Measurements from ENCODE around the gene MORF4L2. TPM values are rescaled to one million over a fixed set of nuclear protein-coding genes. Genes with fewer than 3 reads are reported as not detected.

The MORF4L2 gene
- 769 and 841 TPM in 2 replicates for total RNA-seq
- polyA plus RNA-seq (2012), result 424 TPM

GRCh38 chrX:103686199-103687072, at the start of gene MORF4L2:
Gene MORF4L2, minus strand, starts transcription at chrX:103686699. Its CDS starts 9,672 bp downstream, at chrX:103677027.
- peak; percentile 97 for DNase-seq (ENCODE audit: low read depth)

GRCh38 chrX:103734125-103734760, 47.7 kb upstream of the MORF4L2 start:
- DNase-seq (ENCODE audit: low read depth), result no peak

- no peak for DNase-seq (ENCODE audit: low read depth)
Observed at GRCh38 chrX:103733017-103733416, 46.5 kb upstream of the MORF4L2 start.

GRCh38 chrX:103730796-103731493, 44.4 kb upstream of the MORF4L2 start:
- DNase-seq (ENCODE audit: low read depth), result peak; percentile 45

GRCh38 chrX:103730147-103730795, 43.8 kb upstream of the MORF4L2 start:
- DNase-seq (ENCODE audit: low read depth), result no peak

GRCh38 chrX:103729015-103729414, 42.5 kb upstream of the MORF4L2 start:
- no peak for DNase-seq (ENCODE audit: low read depth)

GRCh38 chrX:103727115-103727514, 40.6 kb upstream of the MORF4L2 start:
- no peak for DNase-seq (ENCODE audit: low read depth)

GRCh38 chrX:103726477-103726876, 40.0 kb upstream of the MORF4L2 start:
- no peak for DNase-seq (ENCODE audit: low read depth)

GRCh38 chrX:103722505-103722904, 36.0 kb upstream of the MORF4L2 start:
- peak; percentile 66 for DNase-seq (ENCODE audit: low read depth)

- no peak for DNase-seq (ENCODE audit: low read depth)
Observed at GRCh38 chrX:103718120-103718519, 31.6 kb upstream of the MORF4L2 start.

GRCh38 chrX:103716962-103717361, 30.5 kb upstream of the MORF4L2 start:
- peak; percentile 18 for DNase-seq (ENCODE audit: low read depth)

- no peak for DNase-seq (ENCODE audit: low read depth)
Observed at GRCh38 chrX:103710609-103711008, 24.1 kb upstream of the MORF4L2 start, which contains the start of gene TMEM31. Gene TMEM31, plus strand, starts transcription at chrX:103710909. Its CDS starts 1,350 bp downstream, at chrX:103712259.

- no peak for DNase-seq (ENCODE audit: low read depth)
Observed at GRCh38 chrX:103704863-103705262, 18.4 kb upstream of the MORF4L2 start.

- DNase-seq (ENCODE audit: low read depth), result no peak
Observed at GRCh38 chrX:103699243-103699642, 12.7 kb upstream of the MORF4L2 start.

- no peak for DNase-seq (ENCODE audit: low read depth)
Observed at GRCh38 chrX:103697687-103698086, 11.2 kb upstream of the MORF4L2 start.

- no peak for DNase-seq (ENCODE audit: low read depth)
Observed at GRCh38 chrX:103691059-103691458, 4.6 kb upstream of the MORF4L2 start.

GRCh38 chrX:103688946-103689345, 2.4 kb upstream of the MORF4L2 start:
- peak; percentile 31 for DNase-seq (ENCODE audit: low read depth)

GRCh38 chrX:103687696-103688201, 1.2 kb upstream of the MORF4L2 start:
- DNase-seq (ENCODE audit: low read depth), result peak; percentile 83

GRCh38 chrX:103687073-103687695, 685 bp upstream of the MORF4L2 start:
- peak; percentile 78 for DNase-seq (ENCODE audit: low read depth)

GRCh38 chrX:103685396-103685795, 1.1 kb downstream of the MORF4L2 start:
- peak; percentile 9 for DNase-seq (ENCODE audit: low read depth)
